Activated CD8-positive, alpha-beta T cell treated with anti-CD3 and anti-CD28 coated beads for 36 hours (primary cell): ENCODE results near the gene ARSG. TPM values are rescaled to one million over a fixed set of nuclear protein-coding genes. Genes with fewer than 3 reads are reported as not detected.

Experiments
- ATAC-seq: fragments of 200-7000 bp; cut with Tn5 transposase; one replicate; pipeline ENCODE4 v1.10.0; 2021; ENCODE audit warnings: mild to moderate bottlenecking, moderate library complexity
- CTCF ChIA-PET: fragments of 350-600 bp; sonication (Branson Sonifier 250); formaldehyde crosslinking; loops from one replicate; lab custom pipeline; 2021; ENCODE audit warnings: antibody characterized with exemption; lab: Charles Lee
- POLR2A ChIA-PET: fragments of 350-600 bp; sonication (Branson Sonifier 250); formaldehyde crosslinking; loops from one replicate; lab custom pipeline; 2021; ENCODE audit warnings: antibody characterized with exemption; lab: Charles Lee
- DNase-seq: peaks from one replicate; pipeline ENCODE4 v3.0.0-alpha.2; 2020
- H3K27ac Mint-ChIP-seq: one replicate; pipeline ENCODE4 v1.8.0; 2021; ENCODE audit warnings: mild to moderate bottlenecking, mixed read lengths
- H3K27me3 Mint-ChIP-seq: one replicate; pipeline ENCODE4 v1.8.0; 2021; ENCODE audit warnings: mixed read lengths
- H3K36me3 Mint-ChIP-seq: one replicate; pipeline ENCODE4 v1.8.0; 2021; ENCODE audit warnings: low read depth, mixed read lengths
- H3K4me1 Mint-ChIP-seq: one replicate; pipeline ENCODE4 v1.8.0; 2021; ENCODE audit warnings: low read depth, mixed read lengths
- H3K4me3 Mint-ChIP-seq: one replicate; pipeline ENCODE4 v1.8.0; 2021; ENCODE audit warnings: mild to moderate bottlenecking, moderate library complexity, mixed read lengths
- H3K9me3 Mint-ChIP-seq: one replicate; pipeline ENCODE4 v1.8.0; 2021; ENCODE audit warnings: mixed read lengths
- CTCF ChIP-seq: fragments of 200-600 bp; IDR thresholded peaks from one replicate; pipeline ENCODE4 v1.8.0; 2022; ENCODE audit warnings: antibody characterized with exemption, mild to moderate bottlenecking
- intact Hi-C: fragments of 100-400 bp; cut with micrococcal nuclease; formaldehyde crosslinking; loops from one replicate; pipeline ENCODE4 v1.10.0; 2022
- total RNA-seq, 2 experiments: library from RNA; stranded (reverse); gene quantifications; one replicate each; pipeline ENCODE4 v1.2.3, GENCODE V29; 2021

ARSG gene
- total RNA-seq, 2 experiments from 2014 or later, result 7.2 to 8.4 TPM

- no peak for TF ChIP-seq CTCF
- Mint-ChIP-seq H3K4me1 (peaks cover 3% of the 10 kb centered on the region), H3K4me3 (no peak overlapping the region), H3K27me3 (no peaks in the 10 kb centered on the region), H3K27ac (no peak overlapping the region), H3K36me3 (peaks cover 3% of the 10 kb centered on the region), H3K9me3 (no peaks in the 10 kb centered on the region)
- POLR2A ChIA-PET, result no interaction called here
- intact Hi-C loops, result no loop called here
- CTCF ChIA-PET, result interaction anchor here (1.3 to 2.1 kb wide), 2 partner anchors 9 to 28 kb away, joined by 3 to 8 read pairs; no protein-coding TSS in a partner anchor
- DNase-seq (no peak), ATAC-seq (no peak)
Observed at GRCh38 chr17:68427575-68427974, 136.3 kb downstream of the ARSG start.

GRCh38 chr17:68428498-68429172 is 137.3 kb downstream of the ARSG start:
- H3K9me3 Mint-ChIP-seq, result no peaks in the 10 kb centered on the region
- H3K27me3 Mint-ChIP-seq, result no peaks in the 10 kb centered on the region
- DNase-seq, result no peak
- ChIA-PET CTCF (interaction anchor here (1.0 to 2.1 kb wide), 3 partner anchors 8 to 30 kb away, joined by 3 to 8 read pairs (median 3); no protein-coding TSS in a partner anchor), POLR2A (no interaction called here)
- ATAC-seq, result no peak
- H3K4me3 Mint-ChIP-seq, result no peak overlapping the region
- TF ChIP-seq CTCF, result no peak
- peaks cover 3% of the 10 kb centered on the region for H3K4me1 Mint-ChIP-seq
- intact Hi-C loops, result no loop called here
- peaks cover 3% of the 10 kb centered on the region for H3K36me3 Mint-ChIP-seq
- H3K27ac Mint-ChIP-seq, result no peak overlapping the region

- intact Hi-C loops, result loop anchor here (10.0 kb wide), 2 partner anchors 135 to 255 kb away; partner anchors contain the start of genes ARSG and SLC16A6
- CTCF ChIA-PET, result interaction anchor here (1.0 to 4.8 kb wide), 2 partner anchors 8 to 12 kb away, joined by 3 to 29 read pairs; no protein-coding TSS in a partner anchor
- TF ChIP-seq CTCF, result no peak
Observed at GRCh38 chr17:68429881-68430280, 138.6 kb downstream of the ARSG start.

GRCh38 chr17:68431045-68431608 is 139.8 kb downstream of the ARSG start:
- H3K4me3 Mint-ChIP-seq, result no peak overlapping the region
- H3K27ac Mint-ChIP-seq, result no peak overlapping the region
- peaks cover 6% of the 10 kb centered on the region for H3K36me3 Mint-ChIP-seq
- ATAC-seq (no peak), DNase-seq (no peak)
- CTCF ChIA-PET, result interaction anchor here (0.8 to 9.3 kb wide), 14 partner anchors 8 to 183 kb away, joined by 3 to 122 read pairs (median 5); partner anchors contain the start of genes AMZ2 and SLC16A6
- intact Hi-C loops, result loop anchor here (10.0 kb wide), 2 partner anchors 136 to 256 kb away; partner anchors contain the start of genes ARSG and SLC16A6
- POLR2A ChIA-PET, result interaction anchor here (1.4 to 2.0 kb wide), 3 partner anchors 9 to 139 kb away, joined by 3 to 7 read pairs (median 7); no protein-coding TSS in a partner anchor
- no peaks in the 10 kb centered on the region for H3K9me3 Mint-ChIP-seq
- no peak for TF ChIP-seq CTCF
- no peaks in the 10 kb centered on the region for H3K27me3 Mint-ChIP-seq
- H3K4me1 Mint-ChIP-seq, result peaks cover 8% of the 10 kb centered on the region

More at GRCh38 chr17:68429881-68430280, 138.6 kb downstream of the ARSG start:
- peaks cover 3% of the 10 kb centered on the region for H3K4me1 Mint-ChIP-seq
- no peaks in the 10 kb centered on the region for H3K9me3 Mint-ChIP-seq
- H3K4me3 Mint-ChIP-seq, result no peak overlapping the region
- POLR2A ChIA-PET, result interaction anchor here (1.1 kb wide), 1 partner anchor 12 kb away, joined by 4 read pairs; no protein-coding TSS in a partner anchor
- H3K27ac Mint-ChIP-seq, result no peak overlapping the region
- DNase-seq (no peak), ATAC-seq (no peak)
- peaks cover 3% of the 10 kb centered on the region for H3K36me3 Mint-ChIP-seq
- H3K27me3 Mint-ChIP-seq, result no peaks in the 10 kb centered on the region
